ENCODE results near the gene PLEKHG3.

PLEKHG3 gene

GRCh38 chr14:64725261-64725815 is 21.1 kb downstream of the PLEKHG3 start:
- peaks cover 41% of the 10 kb centered on the region for H3K4me1 ChIP-seq (ENCODE audit: insufficient read depth, low read length, poor library complexity, severe bottlenecking)
- peaks cover 30% of the 10 kb centered on the region; the same call in 1 of the 2 replicates for H3K36me3 ChIP-seq (ENCODE audit: insufficient read depth, low read length)

GRCh38 chr14:64725879-64726584 is 21.8 kb downstream of the PLEKHG3 start:
- H3K4me2 ChIP-seq (ENCODE audit: low read depth, low read length, poor library complexity, severe bottlenecking), result no peak overlapping the region
- no peak overlapping the region for H3K9ac ChIP-seq (ENCODE audit: low read depth, low read length, poor library complexity, severe bottlenecking)
- H3K4me1 ChIP-seq (ENCODE audit: insufficient read depth, low read length, poor library complexity, severe bottlenecking), result peaks cover 39% of the 10 kb centered on the region
- no peaks in the 10 kb centered on the region for H3K27me3 ChIP-seq (ENCODE audit: insufficient read depth, low read length, poor library complexity, severe bottlenecking)
- no peak overlapping the region for H3K4me3 ChIP-seq (ENCODE audit: low read length, poor library complexity, severe bottlenecking)
- H3F3A ChIP-seq (ENCODE audit: low read depth), result no peaks in the 10 kb centered on the region
- peaks cover 8% of the 10 kb centered on the region for H4K20me1 ChIP-seq (ENCODE audit: insufficient read depth, low read length, poor library complexity, severe bottlenecking)
- H3K9me3 ChIP-seq (ENCODE audit: insufficient read depth, low read depth, low read length), result no peaks in the 10 kb centered on the region
- H3K36me3 ChIP-seq (ENCODE audit: insufficient read depth, low read length), result peaks cover 37% of the 10 kb centered on the region; the same call in 1 of the 2 replicates
- no peak overlapping the region for H2AFZ ChIP-seq (ENCODE audit: low read length)
- H3K9me2 ChIP-seq (replicated peaks; ENCODE audit: low read depth, low read length), result no peaks in the 10 kb centered on the region
- TF ChIP-seq EZH2phosphoT487 (IDR thresholded peaks at IDR 0.05; ENCODE audit: borderline replicate concordance) (no peak), CTCF (conservative IDR thresholded peaks at IDR 0.05; ENCODE audit: low read length) (0 out of 2 replicates have a peak, but pooled peaks have one; percentile 10)
- H3K79me2 ChIP-seq (ENCODE audit: insufficient read depth, low read length), result peaks cover 52% of the 10 kb centered on the region; the same call in 1 of the 2 replicates

More at GRCh38 chr14:64725261-64725815, 21.1 kb downstream of the PLEKHG3 start:
- Histone ChIP-seq H3K4me3 (ENCODE audit: low read length, poor library complexity, severe bottlenecking) (no peak overlapping the region), H3F3A (ENCODE audit: low read depth) (no peaks in the 10 kb centered on the region), H3K79me2 (ENCODE audit: insufficient read depth, low read length) (peaks cover 59% of the 10 kb centered on the region; the same call in 1 of the 2 replicates), H3K9me3 (ENCODE audit: insufficient read depth, low read depth, low read length) (no peaks in the 10 kb centered on the region), H3K4me2 (ENCODE audit: low read depth, low read length, poor library complexity, severe bottlenecking) (peak overlapping the region; percentile 20), H3K27me3 (ENCODE audit: insufficient read depth, low read length, poor library complexity, severe bottlenecking) (no peaks in the 10 kb centered on the region), H2AFZ (ENCODE audit: low read length) (no peak overlapping the region), H3K9ac (ENCODE audit: low read depth, low read length, poor library complexity, severe bottlenecking) (peak overlapping the region; percentile 22), H3K9me2 (replicated peaks; ENCODE audit: low read depth, low read length) (no peaks in the 10 kb centered on the region), H4K20me1 (ENCODE audit: insufficient read depth, low read length, poor library complexity, severe bottlenecking) (peaks cover 8% of the 10 kb centered on the region)
- TF ChIP-seq EZH2phosphoT487 (IDR thresholded peaks at IDR 0.05; ENCODE audit: borderline replicate concordance) (no peak), CTCF (conservative IDR thresholded peaks at IDR 0.05; ENCODE audit: low read length) (no peak)

- no peak for TF ChIP-seq EZH2phosphoT487 (IDR thresholded peaks at IDR 0.05; ENCODE audit: borderline replicate concordance)
- no peak for TF ChIP-seq CTCF (conservative IDR thresholded peaks at IDR 0.05; ENCODE audit: low read length)
- Histone ChIP-seq H2AFZ (ENCODE audit: low read length) (no peak overlapping the region), H3K9me2 (replicated peaks; ENCODE audit: low read depth, low read length) (no peaks in the 10 kb centered on the region), H4K20me1 (ENCODE audit: insufficient read depth, low read length, poor library complexity, severe bottlenecking) (peaks cover 8% of the 10 kb centered on the region), H3K36me3 (ENCODE audit: insufficient read depth, low read length) (peaks cover 41% of the 10 kb centered on the region; the same call in 1 of the 2 replicates), H3K4me1 (ENCODE audit: insufficient read depth, low read length, poor library complexity, severe bottlenecking) (peaks cover 34% of the 10 kb centered on the region), H3K9me3 (ENCODE audit: insufficient read depth, low read depth, low read length) (no peaks in the 10 kb centered on the region), H3K27me3 (ENCODE audit: insufficient read depth, low read length, poor library complexity, severe bottlenecking) (no peaks in the 10 kb centered on the region), H3K79me2 (ENCODE audit: insufficient read depth, low read length) (peaks cover 48% of the 10 kb centered on the region; the same call in 1 of the 2 replicates), H3K4me3 (ENCODE audit: low read length, poor library complexity, severe bottlenecking) (no peak overlapping the region), H3K4me2 (ENCODE audit: low read depth, low read length, poor library complexity, severe bottlenecking) (no peak overlapping the region), H3F3A (ENCODE audit: low read depth) (no peaks in the 10 kb centered on the region), H3K9ac (ENCODE audit: low read depth, low read length, poor library complexity, severe bottlenecking) (no peak overlapping the region)
These were observed 22.3 kb downstream of the PLEKHG3 start for GRCh38 chr14:64726585-64726890.

All from Loucy (cell line).